ENCODE measurements around the gene CAMKK1.
"Not testable (repeated sequence)": the region's sequence is repeated elsewhere in the genome, so short reads cannot be mapped to it uniquely, and the experiment has no call there.

The CAMKK1 gene

GRCh38 chr17:3873862-3874261 is 19.0 kb downstream of the CAMKK1 start:
- no peak for DNase-seq

DNA sequence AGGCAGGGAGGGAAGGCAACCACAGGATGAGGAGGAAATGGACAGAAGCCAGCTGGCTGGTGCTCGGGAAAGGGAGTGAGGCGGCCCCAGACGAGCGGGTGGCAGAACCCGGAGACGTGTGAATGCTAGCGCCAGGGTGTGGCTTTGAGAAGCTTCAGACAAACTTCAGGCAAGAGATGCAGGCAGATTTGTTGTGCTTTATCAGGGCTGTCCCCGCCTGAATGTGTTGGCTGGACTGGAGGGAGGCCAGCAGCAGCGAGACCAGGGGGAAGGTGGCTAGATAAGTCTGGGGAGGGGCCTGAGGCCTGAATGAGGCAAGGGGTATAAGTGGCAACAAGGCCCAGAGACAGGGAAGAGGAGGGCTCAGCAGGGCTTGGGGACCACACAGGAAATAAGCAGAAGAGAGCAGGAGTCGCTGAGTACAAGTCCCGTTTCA is 22.0 kb downstream of the CAMKK1 start:
- no peak for DNase-seq

DNA sequence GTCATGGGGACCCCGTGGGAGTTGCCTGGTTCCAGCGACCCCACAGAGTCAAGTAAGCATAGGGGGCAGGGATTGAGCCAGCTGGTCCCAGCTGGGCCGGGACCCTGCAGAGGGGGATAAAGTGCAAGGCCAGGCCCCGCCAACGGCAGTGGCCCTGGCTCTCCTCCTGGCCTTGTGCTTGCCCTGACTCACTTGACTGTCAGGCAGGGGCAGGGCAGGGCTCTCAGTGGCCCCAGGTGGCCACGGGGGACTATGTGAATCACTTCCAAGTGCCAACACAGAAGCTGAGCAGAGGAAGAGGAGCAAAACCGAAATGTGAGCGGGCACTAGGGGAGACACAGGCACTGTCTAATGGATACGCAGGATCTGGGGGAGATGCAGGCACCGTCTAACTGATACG is 25.2 kb downstream of the CAMKK1 start:
- no peak for DNase-seq

DNA sequence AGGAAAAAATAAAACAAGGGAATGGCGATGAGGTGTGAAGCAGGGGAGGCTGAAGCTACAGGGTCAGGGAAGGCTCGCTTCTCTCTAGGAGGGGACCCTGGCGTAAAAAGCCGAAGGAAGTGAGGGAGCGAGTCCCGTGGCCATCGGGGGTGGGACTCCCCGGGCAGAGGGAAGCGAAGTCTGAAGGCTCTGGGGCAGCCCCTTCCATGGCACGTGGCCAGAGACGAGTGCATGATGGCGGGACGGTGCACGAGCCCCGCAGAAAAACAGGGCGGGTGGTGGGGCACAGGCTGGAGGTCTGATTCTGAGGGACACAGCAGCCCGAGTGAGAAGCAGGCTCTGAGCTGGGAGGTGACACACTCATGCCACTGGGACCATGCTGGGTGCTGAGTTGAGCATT is 25.7 kb downstream of the CAMKK1 start:
- DNase-seq = no peak

GRCh38 chr17:3866276-3866675 is 26.6 kb downstream of the CAMKK1 start:
- peak; percentile 21 for DNase-seq

DNA sequence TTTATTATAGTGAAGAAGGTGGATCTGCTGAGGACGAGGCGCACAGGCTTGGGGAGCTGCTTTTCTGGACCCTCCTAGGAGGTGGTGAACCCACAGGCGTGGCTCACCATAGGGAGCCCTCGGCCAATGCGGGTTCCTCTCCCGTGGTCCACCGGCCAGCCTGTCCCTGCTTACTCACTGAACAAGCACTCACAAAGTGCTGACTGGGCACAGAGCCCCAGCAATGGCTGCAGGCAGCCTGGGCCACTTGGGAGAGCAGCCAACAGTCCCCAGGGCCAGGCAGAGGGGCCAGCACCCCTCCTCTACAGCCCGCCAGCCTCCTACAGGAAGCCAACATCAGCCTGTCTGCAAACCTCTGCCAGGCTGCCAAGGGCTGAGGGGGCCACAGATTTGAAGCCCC is 27.7 kb downstream of the CAMKK1 start:
- DNase-seq = peak; percentile 31

DNA sequence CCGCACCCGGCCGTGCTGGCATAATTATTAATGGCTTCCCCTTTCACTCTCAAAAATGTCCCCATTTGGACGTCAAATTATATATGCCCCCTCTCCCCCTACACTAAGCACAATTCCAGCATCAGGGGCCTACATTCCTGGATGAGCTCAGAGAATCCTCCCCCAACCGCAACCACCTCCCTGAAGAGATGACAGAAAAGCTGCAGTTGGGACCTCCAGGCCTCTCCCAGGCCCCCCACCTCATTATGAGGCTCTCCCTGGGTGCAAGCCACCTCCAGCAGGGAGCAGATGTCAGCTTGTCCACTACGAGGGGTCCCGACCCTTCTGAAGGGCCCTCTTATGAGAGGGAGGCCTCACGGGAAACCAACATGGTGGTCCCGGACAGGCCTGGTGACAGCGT is 28.3 kb downstream of the CAMKK1 start:
- no peak for DNase-seq

DNA sequence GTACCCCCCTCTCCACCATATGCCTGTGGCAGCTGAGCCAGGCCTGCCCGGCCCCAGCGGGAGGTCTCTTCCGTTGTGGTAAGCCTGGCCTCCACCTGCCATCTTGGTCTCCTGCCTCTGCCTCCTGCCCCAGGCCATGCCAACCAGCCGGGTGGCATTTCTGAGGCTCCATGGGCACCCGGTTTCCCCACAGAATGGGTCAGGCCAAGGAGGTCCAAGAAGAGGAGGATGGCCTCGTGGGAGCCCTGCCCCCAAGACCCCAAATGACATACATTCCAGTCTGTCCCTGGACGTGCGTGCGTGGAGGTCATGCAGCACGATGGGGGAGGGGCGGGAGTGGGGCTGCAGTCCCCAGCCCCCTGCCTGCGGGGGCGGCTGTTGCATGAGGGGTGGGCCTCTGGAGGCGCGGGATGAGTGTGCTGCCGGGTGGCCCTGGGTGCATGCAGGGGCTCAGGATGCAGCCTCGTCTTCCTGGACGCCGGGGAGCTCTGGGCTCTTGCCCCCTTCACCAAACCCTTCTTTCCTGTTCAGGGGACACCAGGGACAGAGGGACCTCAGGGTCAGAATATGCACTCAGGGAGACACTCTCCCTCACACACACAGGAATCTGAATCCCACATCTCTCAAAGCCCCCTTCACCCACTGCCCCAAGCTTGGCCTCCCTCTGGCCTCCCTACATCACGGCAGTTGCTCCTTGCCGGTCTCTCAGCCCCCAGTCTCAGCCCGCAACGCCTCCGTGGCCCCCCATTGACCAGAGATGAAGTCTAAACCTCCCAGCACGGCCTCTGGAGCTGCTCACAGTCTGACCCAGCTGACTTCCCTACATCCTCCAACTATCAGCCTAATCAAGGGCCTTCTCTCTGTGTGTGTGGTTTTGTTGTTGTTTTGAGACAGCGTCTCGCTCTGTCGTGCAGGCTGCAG is 30.8 kb downstream of the CAMKK1 start:
- DNase-seq = no peak

DNA sequence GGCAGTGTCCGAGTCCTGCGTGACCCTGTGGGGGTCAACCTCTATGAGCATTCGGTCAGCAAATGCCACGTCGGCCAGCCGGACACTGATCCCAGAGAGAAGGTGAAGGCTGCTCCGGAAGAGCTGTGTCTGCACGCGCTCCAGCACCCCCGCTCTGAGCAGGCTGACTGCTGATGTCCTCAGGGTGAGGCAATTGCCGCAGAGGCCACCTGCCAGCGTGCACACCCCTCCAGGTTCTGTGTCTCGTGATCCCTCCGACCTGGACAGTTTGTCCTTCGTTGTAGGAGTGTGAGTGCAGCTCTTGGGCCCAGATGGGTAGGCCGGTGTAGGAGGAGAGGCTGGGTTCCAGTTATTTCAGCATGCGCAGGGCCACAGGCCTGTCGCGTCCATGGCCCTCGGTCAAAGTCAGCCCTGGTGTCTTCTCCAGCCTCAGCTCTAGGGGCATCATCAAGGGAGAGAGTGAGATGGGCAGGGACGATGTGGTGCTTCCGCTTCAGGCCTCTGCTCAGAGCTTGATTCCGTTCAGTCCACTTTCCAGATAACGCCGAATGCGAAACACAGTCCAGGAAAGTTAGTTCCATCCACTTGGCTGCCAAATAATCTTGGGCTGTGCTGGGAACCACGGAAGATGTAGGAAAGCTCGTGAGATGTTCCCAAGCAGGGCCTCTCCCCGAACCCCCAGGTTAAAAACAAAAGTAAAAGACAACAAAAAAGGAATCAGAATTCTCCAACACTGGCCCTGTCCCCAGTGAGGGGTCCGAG is 31.7 kb downstream of the CAMKK1 start:
- DNase-seq = no peak

DNA sequence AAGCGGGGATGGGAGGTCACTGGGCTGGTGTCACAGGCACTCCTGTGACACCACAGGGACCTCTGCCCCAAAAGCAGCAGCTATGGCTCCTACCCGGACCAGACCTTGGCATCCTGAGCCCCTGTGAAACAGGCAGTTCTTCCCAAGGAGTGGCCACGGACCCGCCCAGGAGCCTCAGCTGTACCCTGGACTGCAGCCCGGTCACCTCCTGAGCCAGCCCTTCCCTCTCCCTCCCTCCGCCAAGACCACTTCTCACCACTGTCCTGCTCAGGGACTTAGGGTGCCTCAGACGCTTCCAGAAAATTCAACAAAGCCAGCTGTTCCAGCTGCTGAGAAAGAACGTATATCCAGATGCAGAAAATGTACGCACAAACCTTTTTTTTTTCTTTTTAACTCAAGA is 32.9 kb downstream of the CAMKK1 start:
- no peak for DNase-seq

- DNase-seq = no peak
Measured at GRCh38 chr17:3857261-3858105, 35.4 kb downstream of the CAMKK1 start.

- not testable (repeated sequence) for DNase-seq
Measured at GRCh38 chr17:3854204-3854603, 38.6 kb downstream of the CAMKK1 start.

GRCh38 chr17:3852561-3852960 is 40.3 kb downstream of the CAMKK1 start:
- no peak for DNase-seq

- DNase-seq = no peak
Measured at GRCh38 chr17:3851461-3852100, 41.3 kb downstream of the CAMKK1 start.

GRCh38 chr17:3848229-3848835 is 44.5 kb downstream of the CAMKK1 start:
- no peak for DNase-seq

DNA sequence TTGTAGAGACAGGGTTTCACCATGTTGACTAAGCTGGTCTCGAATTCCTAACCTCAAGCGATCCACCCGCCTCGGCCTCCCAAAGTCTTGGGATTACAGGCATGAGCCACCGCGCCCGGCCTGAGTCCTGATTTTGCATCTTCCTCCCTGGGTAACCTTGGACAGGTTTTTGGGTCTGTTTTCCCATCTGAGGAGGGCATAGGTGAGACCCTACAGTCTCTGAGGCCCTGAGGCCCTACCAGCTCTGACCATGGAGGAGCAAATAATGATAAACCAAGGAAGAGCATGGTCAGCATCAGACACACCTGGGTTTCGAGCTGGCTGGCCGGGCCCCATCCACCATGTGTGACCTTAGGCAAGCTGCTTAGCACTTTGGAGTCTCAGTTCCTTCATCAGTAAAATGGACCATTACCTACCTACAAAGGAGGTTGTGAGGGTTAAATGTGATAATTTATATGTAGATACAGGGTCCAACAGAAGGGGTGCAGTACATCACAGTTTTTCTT is 45.6 kb downstream of the CAMKK1 start:
- no peak for DNase-seq

DNA sequence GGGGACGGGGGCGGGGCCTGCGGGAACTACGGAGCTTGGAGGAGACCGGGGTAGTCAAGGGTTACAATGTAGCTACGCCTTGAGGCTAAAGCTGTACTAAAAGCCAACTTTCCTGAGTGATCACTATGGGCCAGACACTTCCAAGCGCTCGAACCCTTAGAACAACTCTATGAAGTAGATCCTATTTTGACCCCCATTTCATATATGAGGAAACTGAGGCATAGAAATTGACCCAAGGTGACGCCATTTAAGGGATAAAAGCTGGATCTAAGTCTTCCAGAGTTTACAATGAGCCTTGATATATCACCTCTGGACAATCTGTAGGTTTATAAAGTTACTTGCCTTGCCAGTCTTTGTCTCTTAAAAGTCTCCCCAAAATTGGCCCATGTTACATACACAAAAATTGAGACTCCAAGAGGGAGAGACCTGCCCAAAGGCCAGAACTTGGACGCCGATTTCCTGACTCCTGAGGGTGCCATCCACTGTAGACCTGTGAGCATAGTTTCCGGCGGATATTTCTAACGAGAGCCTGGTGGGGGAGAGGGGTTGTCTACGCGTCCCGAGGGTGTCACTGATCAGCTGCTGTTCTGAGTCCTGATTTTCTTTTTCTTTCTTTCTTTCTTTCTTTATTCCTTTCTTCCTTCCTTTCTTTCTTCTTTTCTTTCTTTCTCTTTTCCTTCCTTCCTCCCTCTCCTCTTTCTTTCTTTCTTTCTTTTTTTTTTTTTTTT is 46.3 kb downstream of the CAMKK1 start:
- no peak for DNase-seq

DNA sequence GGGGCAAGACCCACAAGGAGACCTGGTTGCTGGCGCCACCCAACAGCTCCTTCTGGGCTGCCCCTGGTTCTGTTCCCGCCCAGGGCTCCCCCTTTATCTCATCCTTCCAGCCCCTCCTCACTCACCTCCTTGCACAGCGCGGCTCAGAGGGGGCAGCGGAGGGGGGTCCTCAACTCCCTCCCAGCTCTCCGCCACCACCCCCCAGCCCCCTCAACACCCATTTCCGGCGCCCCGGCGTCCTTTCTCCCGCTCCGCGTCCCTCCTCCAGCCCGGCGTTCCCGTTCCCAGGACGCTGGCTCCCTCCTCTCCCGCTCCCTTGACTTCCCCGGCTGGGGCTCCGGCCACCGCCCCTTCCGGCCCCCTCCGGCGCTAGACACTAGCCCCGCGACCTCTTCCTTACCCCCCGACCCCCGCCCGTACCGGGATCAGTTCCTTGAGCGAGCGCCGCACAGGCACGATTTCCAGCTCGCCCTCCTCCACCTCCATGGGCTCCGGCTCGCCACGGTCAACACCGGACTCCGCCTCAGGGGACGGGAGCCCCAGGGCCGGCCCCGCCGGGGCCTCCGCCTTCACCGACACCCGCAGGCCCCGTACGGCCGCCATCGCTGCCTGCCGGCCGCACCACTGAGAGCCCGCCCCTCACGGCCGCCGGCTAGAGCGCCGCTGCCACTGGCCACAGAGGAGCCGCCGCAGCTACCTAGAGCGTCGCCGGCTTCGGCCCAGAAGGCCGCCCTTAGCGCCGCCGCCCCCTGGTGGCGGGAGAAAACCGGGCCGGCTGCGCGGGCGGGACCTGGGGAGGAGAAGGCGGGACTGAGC is 47.0 kb downstream of the CAMKK1 start, which contains the start of gene NCBP3:
TSS of gene NCBP3 (minus strand) at position 626 of the 816 bp plus-strand sequence. CDS start at position 603, 23 bp downstream.
- DNase-seq = peak; percentile 73

DNA sequence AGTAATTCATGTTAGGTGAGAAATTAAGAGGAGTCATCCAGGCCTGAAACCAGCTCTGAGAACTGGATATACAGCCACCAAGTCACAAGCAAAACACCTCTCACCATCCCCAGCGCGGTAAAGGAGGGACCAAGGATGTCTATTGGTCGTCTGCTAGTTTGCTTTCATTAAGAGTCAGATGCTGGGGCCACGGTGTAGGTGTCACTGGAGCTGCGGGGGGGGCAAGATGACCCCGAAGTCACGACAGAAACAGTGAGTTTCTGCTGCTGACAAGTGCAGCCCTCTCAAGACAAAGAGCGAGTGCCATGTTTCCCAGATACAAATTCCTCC is 47.6 kb downstream of the CAMKK1 start:
- DNase-seq = no peak

GRCh38 chr17:3844556-3844955 is 48.3 kb downstream of the CAMKK1 start:
- not testable (repeated sequence) for DNase-seq
